Uterus (tissue), 4 donors: ENCODE measurements around the gene ZNF627. TPM values are rescaled to one million over a fixed set of nuclear protein-coding genes. Genes with fewer than 3 reads are reported as not detected.
A peak's percentile ranks its signal among the peaks of the same experiment; 100 is the strongest.

Experiments used
- DNase-seq, 2 donors: peaks; one replicate each; pipeline ENCODE4 v3.0.0-alpha.2; 2019 to 2020
- H3K27ac ChIP-seq, 2 donors: fragments of 200-600 bp; sonication (generic); 1 replicate in 1 of 2; 2 replicates in 1 of 2; pipeline ENCODE4 v1.5.1; 2016 to 2018
- H3K27me3 ChIP-seq, 2 donors: fragments of 200-600 bp; sonication (generic); one replicate each; pipeline ENCODE4 v1.5.1; 2018 to 2019; ENCODE audit warnings: control low read depth in 1 of 2
- H3K36me3 ChIP-seq, 2 donors: fragments of 200-600 bp; sonication (generic); one replicate each; pipeline ENCODE4 v1.5.1; 2019; ENCODE audit warnings: control low read depth in 1 of 2
- H3K4me1 ChIP-seq, 2 donors: fragments of 200-600 bp; sonication (generic); one replicate each; pipeline ENCODE4 v1.5.1; 2018 to 2019; ENCODE audit warnings: control low read depth in 1 of 2
- H3K4me3 ChIP-seq, 2 donors: fragments of 200-600 bp; sonication (generic); 1 replicate in 1 of 2; 2 replicates in 1 of 2; pipeline ENCODE4 v1.5.1; 2018 to 2019; ENCODE audit warnings: mild to moderate bottlenecking in 1 of 2
- H3K9me3 ChIP-seq, 2 donors: fragments of 200-600 bp; sonication (generic); one replicate each; pipeline ENCODE4 v1.5.1; 2019; ENCODE audit warnings: control low read depth in 1 of 2
- POLR2A ChIP-seq, 2 donors: fragments of 450-650 bp; IDR thresholded peaks; one replicate each; pipeline ENCODE4 v1.6.1; 2016; ENCODE audit warnings: antibody characterized with exemption in 2 of 2, mild to moderate bottlenecking in 1 of 2, moderate library complexity in 1 of 2
- intact Hi-C: fragments of 100-400 bp; cut with DNase I; formaldehyde crosslinking; loops from one replicate; pipeline ENCODE4 v1.15.1; 2023; ENCODE audit warnings: low total_unique reads
- total RNA-seq, 4 donors: library from RNA; depleted of rRNA in 3 of 4; stranded (reverse); fragments of >200 nt in 3 of 4; gene quantifications; one replicate each; pipeline versions ENCODE4 v1.1.0 to v1.2.4, GENCODE V29; 2014 to 2023
- TF ChIP-seq, protein P1 (sequence below), 4 experiments: fragments of 200-600 bp in 2 of 4; fragments of 450-650 bp in 2 of 4; sonication (generic) in 2 of 4; IDR thresholded peaks; one replicate each; pipeline ENCODE4 v1.5.1; 2016 to 2019; ENCODE audit warnings: antibody characterized with exemption in 4 of 4, mild to moderate bottlenecking in 2 of 4, moderate library complexity in 1 of 4
- donor health status: DM: yes; HTN: yes; CAD: no.

The ZNF627 gene
- total RNA-seq, 4 donors from 2014 or later, result 20.6 to 70.6 (median 36.0) TPM

DNA sequence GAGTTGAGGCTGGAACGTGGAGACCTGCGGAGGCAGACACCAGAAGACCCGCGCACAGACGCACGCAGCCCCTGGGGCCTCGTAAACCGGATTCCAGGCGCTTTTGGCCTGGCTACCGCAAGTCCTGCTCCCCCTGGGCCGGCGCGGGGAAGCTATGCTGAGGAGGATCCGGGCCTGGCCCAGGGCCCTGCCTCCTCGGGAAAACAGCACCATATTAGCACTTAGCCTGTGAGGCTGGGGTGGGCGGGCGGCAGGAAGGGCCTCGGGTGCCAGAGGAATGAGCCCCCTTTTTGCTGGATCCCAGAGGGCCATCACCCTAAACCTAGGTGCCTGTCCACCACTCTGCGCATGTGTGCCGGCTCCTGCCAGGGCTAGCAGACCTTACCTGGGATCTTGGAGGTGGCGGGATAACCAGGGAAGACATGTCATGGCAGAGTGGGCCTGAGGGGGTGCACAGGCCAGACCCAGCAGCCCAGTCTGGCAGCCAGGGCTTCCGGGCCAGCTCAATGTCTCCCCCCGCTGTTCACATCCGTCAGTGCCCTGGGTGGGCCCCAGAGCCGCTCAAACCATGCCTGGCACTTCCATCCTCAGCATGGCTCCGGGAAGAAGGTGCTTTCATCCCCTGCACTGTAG lies 45.6 kb upstream of the ZNF627 start:
- TF ChIP-seq POLR2A (IDR thresholded peaks at IDR 0.05), result peak in 1 of 2 donors; percentile 47
- TF ChIP-seq, protein P1, sequence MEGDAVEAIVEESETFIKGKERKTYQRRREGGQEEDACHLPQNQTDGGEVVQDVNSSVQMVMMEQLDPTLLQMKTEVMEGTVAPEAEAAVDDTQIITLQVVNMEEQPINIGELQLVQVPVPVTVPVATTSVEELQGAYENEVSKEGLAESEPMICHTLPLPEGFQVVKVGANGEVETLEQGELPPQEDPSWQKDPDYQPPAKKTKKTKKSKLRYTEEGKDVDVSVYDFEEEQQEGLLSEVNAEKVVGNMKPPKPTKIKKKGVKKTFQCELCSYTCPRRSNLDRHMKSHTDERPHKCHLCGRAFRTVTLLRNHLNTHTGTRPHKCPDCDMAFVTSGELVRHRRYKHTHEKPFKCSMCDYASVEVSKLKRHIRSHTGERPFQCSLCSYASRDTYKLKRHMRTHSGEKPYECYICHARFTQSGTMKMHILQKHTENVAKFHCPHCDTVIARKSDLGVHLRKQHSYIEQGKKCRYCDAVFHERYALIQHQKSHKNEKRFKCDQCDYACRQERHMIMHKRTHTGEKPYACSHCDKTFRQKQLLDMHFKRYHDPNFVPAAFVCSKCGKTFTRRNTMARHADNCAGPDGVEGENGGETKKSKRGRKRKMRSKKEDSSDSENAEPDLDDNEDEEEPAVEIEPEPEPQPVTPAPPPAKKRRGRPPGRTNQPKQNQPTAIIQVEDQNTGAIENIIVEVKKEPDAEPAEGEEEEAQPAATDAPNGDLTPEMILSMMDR (IDR thresholded peaks at IDR 0.05), result peak in 3 of 4 experiments; percentile 33 to 39 (median 37)
- Histone ChIP-seq H3K27ac (peak overlapping the region; percentile 84 to 91), H3K9me3 (no peaks in the 10 kb centered on the region), H3K27me3 (no peaks in the 10 kb centered on the region), H3K4me1 (peaks cover 0 to 15% of the 10 kb centered on the region in 2 donors), H3K4me3 (peak overlapping the region in 1 of 2 donors; percentile 7), H3K36me3 (no peaks in the 10 kb centered on the region)
- DNase-seq, result peak; percentile 76 to 79
- intact Hi-C loops, result no loop called here

GRCh38 chr19:11552666-11553372 lies 44.5 kb upstream of the ZNF627 start:
- intact Hi-C loops, result no loop called here
- no peaks in the 10 kb centered on the region for H3K36me3 ChIP-seq
- no peaks in the 10 kb centered on the region for H3K9me3 ChIP-seq
- TF ChIP-seq, protein P1 (IDR thresholded peaks at IDR 0.05), result no peak
- no peak for TF ChIP-seq POLR2A (IDR thresholded peaks at IDR 0.05)
- no peak for DNase-seq
- peak overlapping the region; percentile 84 to 91 for H3K27ac ChIP-seq
- H3K27me3 ChIP-seq, result no peaks in the 10 kb centered on the region
- H3K4me1 ChIP-seq, result peaks cover 0 to 16% of the 10 kb centered on the region in 2 donors
- no peak overlapping the region for H3K4me3 ChIP-seq

DNA sequence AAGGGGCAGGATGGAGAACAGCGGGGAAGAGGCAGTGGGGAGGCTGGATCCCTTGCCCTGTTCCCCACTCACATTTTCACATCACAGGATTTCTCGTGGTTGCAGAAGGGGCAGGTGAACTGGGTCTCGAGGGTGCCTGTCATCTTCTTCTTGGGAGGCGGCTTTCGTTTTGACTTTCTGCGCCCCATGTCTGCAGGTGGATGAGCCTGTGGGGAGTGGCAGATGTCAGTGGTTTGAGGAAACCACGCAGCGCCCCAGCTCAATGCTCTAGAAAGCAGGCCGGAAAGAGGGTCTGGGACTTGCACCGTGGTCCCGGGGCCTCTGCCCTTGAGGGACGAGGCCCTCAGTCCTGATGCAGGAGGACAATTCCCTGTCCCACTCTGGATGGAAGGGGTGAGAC lies 43.1 kb upstream of the ZNF627 start:
- Histone ChIP-seq H3K36me3 (no peaks in the 10 kb centered on the region), H3K27ac (no peak overlapping the region), H3K4me3 (no peak overlapping the region), H3K27me3 (no peaks in the 10 kb centered on the region), H3K9me3 (no peaks in the 10 kb centered on the region), H3K4me1 (peaks cover 0 to 23% of the 10 kb centered on the region in 2 donors)
- no peak for TF ChIP-seq POLR2A (IDR thresholded peaks at IDR 0.05)
- TF ChIP-seq, protein P1 (IDR thresholded peaks at IDR 0.05), result no peak
- intact Hi-C loops, result no loop called here
- no peak for DNase-seq

- no peak for DNase-seq
- Histone ChIP-seq H3K27me3 (no peaks in the 10 kb centered on the region), H3K4me3 (no peak overlapping the region), H3K27ac (no peak overlapping the region), H3K36me3 (no peaks in the 10 kb centered on the region), H3K9me3 (no peaks in the 10 kb centered on the region), H3K4me1 (peaks cover 0 to 15% of the 10 kb centered on the region in 2 donors)
- TF ChIP-seq, protein P1 (IDR thresholded peaks at IDR 0.05), result no peak
- no peak for TF ChIP-seq POLR2A (IDR thresholded peaks at IDR 0.05)
- intact Hi-C loops, result no loop called here
These were observed 42.0 kb upstream of the ZNF627 start for GRCh38 chr19:11555246-11555645.
